SK-N-SH (cell line): Measurements from ENCODE around the gene ITGAV. TPM values are rescaled to one million over a fixed set of nuclear protein-coding genes. Genes with fewer than 3 reads are reported as not detected.

ENCODE experiments used
- CTCF ChIA-PET: fragments of 300-600, 350-600 bp; formaldehyde crosslinking; extraction: SDS; loops from one replicate; lab custom pipeline; 2021; lab: Yijun Ruan, JAX
- POLR2A ChIA-PET: fragments of 350-600 bp; sonication (Branson Sonifier 250); formaldehyde crosslinking; extraction: SDS; loops from one replicate; lab custom pipeline; 2020; ENCODE audit warnings: antibody characterized with exemption, inconsistent platforms; lab: Yijun Ruan, JAX
- DNase-seq: peaks from one replicate; pipeline ENCODE4 v3.0.0; 2012
- H2AFZ ChIP-seq: fragments of 200-600 bp; sonication (generic); 2 replicates; pipeline ENCODE4 v1.8.1; 2016; ENCODE audit warnings: antibody characterized with exemption, mild to moderate bottlenecking, low read depth
- H3F3A ChIP-seq: fragments of 200-600 bp; sonication (generic); replicated peaks from 2 replicates; pipeline ENCODE3; 2016; ENCODE audit warnings: antibody characterized with exemption, mild to moderate bottlenecking; ENCODE audit not compliant: insufficient read depth
- H3K27ac ChIP-seq, 2 experiments: fragments of 200-500 bp in 1 of 2; fragments of 200-600 bp in 1 of 2; sonication (Bioruptor generic) in 1 of 2; sonication (generic), shearing (Covaris generic) in 1 of 2; 2 replicates each; pipeline versions ENCODE4 v1.5.1 to v1.6.1; 2014 to 2016; ENCODE audit warnings: low read depth in 2 of 2, inconsistent platforms in 1 of 2, low read length in 1 of 2, mild to moderate bottlenecking in 1 of 2, mixed read lengths in 1 of 2
- H3K27me3 ChIP-seq: fragments of 200-600 bp; sonication (generic), shearing (Covaris generic); 2 replicates; pipeline ENCODE4 v1.6.1; 2016; ENCODE audit warnings: mixed run types; ENCODE audit not compliant: insufficient read depth
- H3K36me3 ChIP-seq, 2 experiments: fragments of 200-500 bp in 1 of 2; fragments of 200-600 bp in 1 of 2; sonication (Bioruptor generic) in 1 of 2; sonication (generic) in 1 of 2; replicated peaks in 1 of 2; 2 replicates each; pipeline versions ENCODE3 to v1.5.1; 2014 to 2016; ENCODE audit warnings: low read length in 1 of 2, mild to moderate bottlenecking in 1 of 2; ENCODE audit not compliant: insufficient read depth in 2 of 2, control insufficient read depth in 1 of 2
- H3K4me1 ChIP-seq, 2 experiments: fragments of 200-500 bp in 1 of 2; fragments of 200-600 bp in 1 of 2; sonication (Bioruptor generic) in 1 of 2; sonication (generic), shearing (Covaris generic) in 1 of 2; 2 replicates each; pipeline versions ENCODE4 v1.5.1 to v1.6.1; 2014 to 2016; ENCODE audit warnings: low read depth in 1 of 2, low read length in 1 of 2, mixed run types in 1 of 2; ENCODE audit not compliant: insufficient read depth in 2 of 2, control insufficient read depth in 1 of 2
- H3K4me2 ChIP-seq: fragments of 200-600 bp; sonication (generic), shearing (Covaris generic); 2 replicates; pipeline ENCODE4 v1.6.1; 2017; ENCODE audit warnings: mixed run types
- H3K4me3 ChIP-seq, 2 experiments: fragments of 200-500 bp in 1 of 2; fragments of 200-600 bp in 1 of 2; sonication (Bioruptor generic) in 1 of 2; sonication (generic), shearing (Covaris generic) in 1 of 2; 2 replicates each; pipeline versions ENCODE4 v1.5.1 to v1.8.1; 2014 to 2016; ENCODE audit warnings: low read depth in 2 of 2, inconsistent platforms in 1 of 2, low read length in 1 of 2, mild to moderate bottlenecking in 1 of 2, mixed read lengths in 1 of 2, moderate library complexity in 1 of 2
- H3K79me2 ChIP-seq: fragments of 200-600 bp; sonication (generic); 2 replicates; pipeline ENCODE4 v1.8.1; 2017; ENCODE audit warnings: mild to moderate bottlenecking; ENCODE audit not compliant: insufficient read depth
- H3K9ac ChIP-seq: fragments of 200-600 bp; sonication (generic); 2 replicates; pipeline ENCODE4 v1.6.1; 2017; ENCODE audit warnings: mixed run types
- H3K9me2 ChIP-seq: fragments of 200-600 bp; sonication (generic); 2 replicates; pipeline ENCODE4 v1.6.1; 2017; ENCODE audit warnings: mixed run types
- H3K9me3 ChIP-seq: fragments of 200-600 bp; sonication (generic); 2 replicates; pipeline ENCODE4 v1.6.1; 2017; ENCODE audit warnings: mixed run types, mild to moderate bottlenecking, moderate library complexity
- H4K20me1 ChIP-seq: fragments of 200-600 bp; sonication (generic); 2 replicates; pipeline ENCODE4 v1.6.1; 2017; ENCODE audit warnings: mild to moderate bottlenecking, mixed run types; ENCODE audit not compliant: insufficient read depth
- EP300 ChIP-seq, 2 experiments: IDR thresholded peaks; 2 replicates each; pipeline versions ENCODE4 v1.4.0 to v1.6.1; 2012; ENCODE audit warnings: borderline replicate concordance in 1 of 2, low read depth in 1 of 2, low read length in 1 of 2
- FOSL2 ChIP-seq: IDR thresholded peaks from 2 replicates; pipeline ENCODE4 v1.4.0; 2012; ENCODE audit warnings: low read depth, mild to moderate bottlenecking, moderate library complexity, borderline replicate concordance
- FOXM1 ChIP-seq: IDR thresholded peaks from 2 replicates; pipeline ENCODE4 v1.4.0; 2012; ENCODE audit warnings: low read depth, mild to moderate bottlenecking
- GATA2 ChIP-seq: sonication (generic); formaldehyde crosslinking; IDR thresholded peaks from 2 replicates; pipeline ENCODE4 v1.5.0; 2020; ENCODE audit warnings: mild to moderate bottlenecking, missing genetic modification reagents
- MEF2A ChIP-seq: IDR thresholded peaks from 2 replicates; pipeline ENCODE4 v1.4.0; 2012; ENCODE audit warnings: low read depth, borderline replicate concordance
- MXI1 ChIP-seq: IDR thresholded peaks from 2 replicates; pipeline ENCODE4 v1.6.1; 2012; ENCODE audit warnings: mild to moderate bottlenecking, low read depth, low read length, improper control_type of control experiment
- NRF1 ChIP-seq: IDR thresholded peaks from 2 replicates; pipeline ENCODE4 v1.6.1; 2012; ENCODE audit warnings: low read depth, mild to moderate bottlenecking, low read length
- RAD21 ChIP-seq: IDR thresholded peaks from 2 replicates; pipeline ENCODE4 v1.6.1; 2012; ENCODE audit warnings: mild to moderate bottlenecking, low read length
- RCOR1 ChIP-seq: fragments of 150-350 bp; IDR thresholded peaks from 2 replicates; pipeline ENCODE4 v1.6.1; 2017; ENCODE audit warnings: antibody characterized with exemption, low read length
- REST ChIP-seq: IDR thresholded peaks from 2 replicates; pipeline ENCODE4 v1.6.1; 2012; ENCODE audit warnings: mild to moderate bottlenecking, low read depth, low read length, moderate library complexity
- RFX5 ChIP-seq: IDR thresholded peaks from 2 replicates; pipeline ENCODE4 v1.6.1; 2012; ENCODE audit warnings: mild to moderate bottlenecking, improper control_type of control experiment, low read length
- SMC3 ChIP-seq: IDR thresholded peaks from 2 replicates; pipeline ENCODE4 v1.6.1; 2012; ENCODE audit warnings: low read depth, low read length, improper control_type of control experiment
- TCF12 ChIP-seq: IDR thresholded peaks from 2 replicates; pipeline ENCODE4 v1.4.0; 2012
- WGBS: methylation state at CpG from one replicate; pipeline ENCODE4 v1.1.6; 2017; ENCODE audit warnings: low lambda C conversion rate; 5-methylcytosine and 5-hydroxymethylcytosine counted together
- polyA plus RNA-seq, 3 experiments: library from polyadenylated mRNA; depleted of rRNA; stranded (reverse); fragments of >200 nt; gene quantifications; 2 replicates each; pipeline ENCODE4 v1.2.3, GENCODE V29; 2012
- TF ChIP-seq, protein P1 (sequence below): fragments of 150-350 bp; IDR thresholded peaks from 2 replicates; pipeline ENCODE4 v1.6.1; 2017; ENCODE audit warnings: antibody characterized with exemption, low read length, low read depth, borderline replicate concordance
- TF ChIP-seq, protein P2 (sequence below): IDR thresholded peaks from 2 replicates; pipeline ENCODE4; 2012

ITGAV gene
- polyA plus RNA-seq, 1 of the 3 experiments (the other 2 are of a cell fraction), result 24.3 TPM

- 81% methylated on average over 6 of the region's 6 CpGs for WGBS
- ChIA-PET CTCF (no interaction called here), POLR2A (no interaction called here)
- H3K36me3 ChIP-seq, result no peaks in the 10 kb centered on the region
- no peaks in the 10 kb centered on the region for H3K79me2 ChIP-seq
- H3K27me3 ChIP-seq, result no peaks in the 10 kb centered on the region
- H3K4me3 ChIP-seq, result no peak overlapping the region
- no peaks in the 10 kb centered on the region for H4K20me1 ChIP-seq
- TF ChIP-seq MEF2A, result no peak
- no peak for TF ChIP-seq FOSL2
- TF ChIP-seq RAD21, result no peak
- no peak for TF ChIP-seq REST
- no peak for TF ChIP-seq RFX5
- TF ChIP-seq RCOR1, result no peak
- no peak for TF ChIP-seq GATA2 (CRISPR knock-in tag)
- no peak for TF ChIP-seq TCF12
- TF ChIP-seq NRF1, result no peak
- no peak for TF ChIP-seq SMC3
- no peak for TF ChIP-seq FOXM1
- no peak for TF ChIP-seq MXI1
- TF ChIP-seq, protein P1, sequence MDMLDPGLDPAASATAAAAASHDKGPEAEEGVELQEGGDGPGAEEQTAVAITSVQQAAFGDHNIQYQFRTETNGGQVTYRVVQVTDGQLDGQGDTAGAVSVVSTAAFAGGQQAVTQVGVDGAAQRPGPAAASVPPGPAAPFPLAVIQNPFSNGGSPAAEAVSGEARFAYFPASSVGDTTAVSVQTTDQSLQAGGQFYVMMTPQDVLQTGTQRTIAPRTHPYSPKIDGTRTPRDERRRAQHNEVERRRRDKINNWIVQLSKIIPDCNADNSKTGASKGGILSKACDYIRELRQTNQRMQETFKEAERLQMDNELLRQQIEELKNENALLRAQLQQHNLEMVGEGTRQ, result no peak
- TF ChIP-seq EP300 (IDR thresholded peaks at IDR 0.05; ENCODE audit: borderline replicate concordance in 1 of 2, low read depth in 1 of 2, low read length in 1 of 2), result no peak
- TF ChIP-seq, protein P2, sequence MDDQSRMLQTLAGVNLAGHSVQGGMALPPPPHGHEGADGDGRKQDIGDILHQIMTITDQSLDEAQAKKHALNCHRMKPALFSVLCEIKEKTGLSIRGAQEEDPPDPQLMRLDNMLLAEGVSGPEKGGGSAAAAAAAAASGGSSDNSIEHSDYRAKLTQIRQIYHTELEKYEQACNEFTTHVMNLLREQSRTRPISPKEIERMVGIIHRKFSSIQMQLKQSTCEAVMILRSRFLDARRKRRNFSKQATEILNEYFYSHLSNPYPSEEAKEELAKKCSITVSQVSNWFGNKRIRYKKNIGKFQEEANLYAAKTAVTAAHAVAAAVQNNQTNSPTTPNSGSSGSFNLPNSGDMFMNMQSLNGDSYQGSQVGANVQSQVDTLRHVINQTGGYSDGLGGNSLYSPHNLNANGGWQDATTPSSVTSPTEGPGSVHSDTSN, result no peak
- no peak overlapping the region for H2AFZ ChIP-seq
- no peaks in the 10 kb centered on the region; a peak in 2 of 4 replicates for H3K4me1 ChIP-seq
- no peak overlapping the region for H3K4me2 ChIP-seq
- H3K27ac ChIP-seq, result no peak overlapping the region
- no peaks in the 10 kb centered on the region for H3K9me2 ChIP-seq
- DNase-seq, result no peak
- H3K9ac ChIP-seq, result no peak overlapping the region
- no peaks in the 10 kb centered on the region for H3K9me3 ChIP-seq
- no peaks in the 10 kb centered on the region for H3F3A ChIP-seq
Measured at GRCh38 chr2:186561467-186562208, 28.2 kb upstream of the ITGAV start.
